Hematopoietic multipotent progenitor cell treated with erythropoietin and hydrocortisone succinate and interleukin-3 and kit ligand, for 15 days (in vitro differentiated cells): Measurements from ENCODE around the gene UNC119.
"Not testable (repeated sequence)": the region's sequence is repeated elsewhere in the genome, so short reads cannot be mapped to it uniquely, and the experiment has no call there.

Source experiments
- DNase-seq: peaks from one replicate; pipeline ENCODE4 v3.0.0-alpha.2; 2015; ENCODE audit warnings: low spot score

UNC119 gene

GRCh38 chr17:28522281-28522680 lies 30.1 kb downstream of the UNC119 start:
- DNase-seq, result not testable (repeated sequence)

DNA sequence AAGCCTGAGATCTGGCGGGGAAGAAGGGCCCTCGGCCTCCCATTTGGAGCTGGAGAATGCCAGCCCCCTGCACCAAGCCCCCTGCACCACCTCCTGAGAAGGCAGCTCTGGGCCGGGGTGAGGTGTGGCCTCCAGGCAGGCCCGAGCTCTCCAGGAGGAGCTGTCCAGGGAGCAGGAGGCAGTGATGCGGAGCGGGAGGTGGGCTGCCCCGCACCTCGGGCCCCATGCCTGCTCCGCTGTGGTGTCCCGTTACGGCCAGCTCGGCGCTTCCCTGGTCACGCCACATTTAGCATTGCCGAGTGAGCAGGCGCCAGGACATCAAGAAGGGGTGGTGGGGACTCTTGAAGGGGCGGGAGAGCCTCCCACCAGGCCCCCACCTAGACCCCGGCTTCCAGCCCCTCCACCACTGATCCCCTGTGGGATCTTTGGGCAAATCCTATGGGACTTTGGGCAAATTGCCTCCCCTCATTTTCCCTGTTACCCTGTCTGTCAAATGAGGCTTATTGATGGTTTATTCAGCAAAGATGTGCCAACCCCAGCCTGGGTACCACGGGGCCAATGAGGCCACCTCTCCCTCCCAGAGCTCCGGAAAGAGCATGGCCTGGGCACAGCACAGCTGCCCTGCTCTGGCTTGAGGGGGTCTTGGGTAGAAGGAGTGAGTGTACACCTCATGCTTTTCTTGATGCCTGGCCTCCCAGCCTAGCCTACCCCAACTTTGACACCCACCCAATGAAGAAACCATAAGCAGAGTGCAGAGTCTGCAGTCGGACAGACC lies 30.9 kb downstream of the UNC119 start:
- no peak for DNase-seq

DNA sequence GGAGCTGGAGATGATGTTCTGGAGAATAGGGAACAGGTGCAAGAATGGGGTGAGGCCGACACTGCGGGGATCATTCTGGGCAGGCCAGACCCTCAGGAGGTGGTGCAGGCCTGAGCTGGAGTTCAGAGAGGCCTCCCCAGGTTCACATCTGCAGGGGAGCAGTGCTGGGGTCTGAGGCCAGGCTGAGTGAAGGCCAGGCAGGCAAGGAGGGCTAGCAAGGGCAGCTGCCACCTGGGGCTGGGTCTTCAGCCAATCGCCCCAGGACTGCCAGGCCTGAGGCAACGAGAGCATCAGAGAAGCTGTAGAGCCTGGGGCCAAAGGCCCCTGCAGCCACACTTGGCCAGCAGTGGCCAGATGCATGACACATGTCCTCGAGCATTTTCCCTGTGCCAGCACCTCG lies 31.7 kb downstream of the UNC119 start:
- no peak for DNase-seq

- no peak for DNase-seq
Observed at GRCh38 chr17:28519236-28519635, 33.2 kb downstream of the UNC119 start.

GRCh38 chr17:28518578-28518977 lies 33.8 kb downstream of the UNC119 start:
- DNase-seq, result no peak

DNA sequence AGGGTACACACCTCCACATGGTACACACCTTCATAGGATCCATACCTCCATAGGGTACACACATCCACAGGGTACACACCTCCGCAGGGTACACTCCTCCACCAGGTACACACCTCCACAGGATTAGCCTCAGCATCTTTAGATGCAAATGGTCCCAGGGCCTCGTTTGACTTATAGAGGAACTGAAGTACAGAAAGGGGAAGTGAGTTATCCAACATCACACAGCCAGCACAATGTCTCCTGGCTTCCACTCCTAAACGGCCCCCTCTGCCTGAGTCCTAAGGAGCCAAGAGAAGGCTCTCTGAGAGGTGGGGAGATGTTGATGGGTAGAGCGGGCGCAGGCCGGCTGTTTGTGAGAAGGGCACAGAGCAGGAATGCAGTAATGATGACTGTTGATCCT lies 34.3 kb downstream of the UNC119 start:
- DNase-seq, result no peak

- DNase-seq, result no peak
Observed at GRCh38 chr17:28515518-28515917, 36.9 kb downstream of the UNC119 start.

DNA sequence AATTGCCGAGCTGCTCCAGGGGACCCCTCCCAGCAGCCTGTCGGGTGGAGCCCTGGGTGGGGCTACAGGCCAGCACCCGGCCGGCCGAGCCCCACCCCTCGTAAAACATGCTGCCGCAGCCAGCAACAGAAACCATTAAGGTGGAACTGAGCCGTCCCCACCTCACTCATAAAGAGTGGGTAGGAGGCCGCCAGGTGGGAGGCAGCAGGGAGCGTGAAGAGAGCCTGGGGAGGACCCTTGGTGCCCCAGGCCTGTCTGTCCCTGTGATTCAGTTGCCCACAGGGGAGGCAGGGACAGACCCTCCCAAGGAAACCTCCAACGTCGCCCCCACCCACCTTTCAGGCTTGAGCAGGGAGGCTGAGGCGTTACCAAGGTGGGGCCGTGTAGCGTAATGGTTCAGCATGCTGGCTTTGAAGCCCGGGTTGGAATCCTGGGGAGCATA lies 37.8 kb downstream of the UNC119 start:
- DNase-seq, result no peak

- DNase-seq, result no peak
Observed at GRCh38 chr17:28513476-28513875, 38.9 kb downstream of the UNC119 start.

- DNase-seq, result no peak
Observed at GRCh38 chr17:28511858-28512461, 40.5 kb downstream of the UNC119 start.

- no peak for DNase-seq
Observed at GRCh38 chr17:28509789-28510188, 42.6 kb downstream of the UNC119 start.

GRCh38 chr17:28508211-28508724 lies 44.2 kb downstream of the UNC119 start:
- DNase-seq, result no peak

- DNase-seq, result no peak
Observed at GRCh38 chr17:28507567-28508203, 44.7 kb downstream of the UNC119 start.

GRCh38 chr17:28506763-28507487 lies 45.5 kb downstream of the UNC119 start:
- DNase-seq, result no peak

GRCh38 chr17:28505986-28506665 lies 46.3 kb downstream of the UNC119 start, which contains the start of gene FOXN1:
FOXN1 (plus strand) TSS chr17:28506348; CDS start chr17:28523970, 17,622 bp downstream.
- DNase-seq, result no peak

GRCh38 chr17:28503420-28503819 lies 49.0 kb downstream of the UNC119 start:
- DNase-seq, result no peak

DNA sequence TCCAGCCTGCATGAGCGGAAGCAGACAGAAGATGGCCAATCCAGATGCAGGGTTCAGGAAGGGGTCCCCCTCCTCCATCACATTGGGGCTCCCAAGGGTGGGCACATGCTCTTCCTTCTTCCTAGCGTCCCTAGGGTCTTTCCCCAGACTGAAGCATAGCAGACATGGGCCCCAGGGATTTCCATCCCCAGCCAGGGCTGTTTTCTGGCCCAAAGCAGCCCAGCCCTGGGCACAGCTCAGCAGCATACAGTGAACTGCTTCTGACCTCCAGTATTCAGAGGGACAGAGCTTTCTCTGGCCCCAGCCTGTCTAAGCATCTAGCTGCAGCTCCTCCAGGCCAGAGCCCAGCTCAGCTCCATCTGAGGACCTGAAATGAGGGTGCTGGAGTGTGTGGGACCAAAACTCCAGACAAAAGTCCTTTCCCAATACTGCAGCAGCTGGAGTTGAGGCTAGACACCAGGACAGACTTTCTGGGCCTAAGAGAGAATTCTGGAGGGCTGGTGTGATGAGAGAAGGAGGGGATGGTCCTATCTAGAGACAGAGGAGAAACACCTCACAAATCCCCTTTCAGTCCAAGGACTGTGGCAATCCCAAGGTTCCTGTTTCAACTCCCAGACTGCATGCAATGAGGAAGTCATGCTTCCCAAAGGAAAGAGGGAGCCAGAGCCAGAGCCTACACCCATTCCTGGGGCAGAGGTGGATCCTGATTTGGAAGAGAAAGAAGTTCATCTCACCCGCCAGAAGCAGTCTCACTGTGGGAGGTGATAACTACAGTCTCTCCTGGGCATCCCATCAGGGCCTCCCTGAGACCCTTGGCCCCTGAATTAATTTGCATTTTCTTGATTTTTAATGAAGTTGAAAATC lies 50.8 kb downstream of the UNC119 start:
- no peak for DNase-seq

- no peak for DNase-seq
Observed at GRCh38 chr17:28500712-28501379, 51.6 kb downstream of the UNC119 start.

- DNase-seq, result no peak
Observed at GRCh38 chr17:28499684-28500357, 52.6 kb downstream of the UNC119 start.

DNA sequence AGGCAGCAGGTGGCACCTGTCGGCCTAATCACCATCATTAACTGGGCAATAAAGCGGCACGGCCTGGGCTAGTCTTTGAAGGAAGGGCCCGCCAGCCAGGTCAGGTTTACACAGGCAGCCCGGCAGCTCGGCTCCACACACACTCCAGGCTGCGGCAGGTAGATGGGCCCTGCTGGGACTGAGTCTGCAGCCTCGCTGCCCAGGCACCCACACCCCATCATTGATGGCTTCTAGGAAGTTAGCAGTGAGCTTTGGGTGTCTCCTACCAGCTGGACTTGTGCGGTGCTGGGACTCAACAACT lies 53.1 kb downstream of the UNC119 start:
- DNase-seq, result no peak
